ENCODE measurements around the gene TRIM61.
A peak's percentile ranks its signal among the peaks of the same experiment; 100 is the strongest.
"Not testable (repeated sequence)": the region's sequence is repeated elsewhere in the genome, so short reads cannot be mapped to it uniquely, and the experiment has no call there.

TRIM61 gene

GRCh38 chr4:164977243-164978164, at the start of gene TRIM61:
Gene TRIM61 (minus strand): TSS chr4:164977657. CDS start chr4:164970002, 7,655 bp downstream.
- Histone ChIP-seq H3K4me3 (no peak within 1 kb of the TSS), H3K36me3 (replicated peaks) (no peaks in the 10 kb centered on the region), H3K9me3 (no peaks in the 10 kb centered on the region), H3K4me1 (no peaks in the 10 kb centered on the region), H3K27me3 (ENCODE audit: low read depth) (no peaks in the 10 kb centered on the region)
- in situ Hi-C loops (cut with MboI; ENCODE audit: low sequenced_read_pairs): no loop called here
- DNase-seq (ENCODE audit: low spot score in 2 of 2): no peak

- DNase-seq (ENCODE audit: low spot score in 2 of 2); H3K4me1 ChIP-seq; in situ Hi-C loops (cut with MboI; ENCODE audit: low sequenced_read_pairs); H3K27me3 ChIP-seq (ENCODE audit: low read depth); H3K9me3 ChIP-seq; H3K4me3 ChIP-seq; H3K36me3 ChIP-seq (replicated peaks): not testable (repeated sequence)
Measured at GRCh38 chr4:165025782-165026181, 48.3 kb upstream of the TRIM61 start.

- in situ Hi-C loops (cut with MboI; ENCODE audit: low sequenced_read_pairs); H3K4me3 ChIP-seq; H3K36me3 ChIP-seq (replicated peaks); H3K9me3 ChIP-seq; H3K4me1 ChIP-seq; DNase-seq (ENCODE audit: low spot score in 2 of 2); H3K27me3 ChIP-seq (ENCODE audit: low read depth): not testable (repeated sequence)
Measured at GRCh38 chr4:165019995-165020394, 42.5 kb upstream of the TRIM61 start.

- Histone ChIP-seq H3K36me3 (replicated peaks) (no peaks in the 10 kb centered on the region), H3K27me3 (ENCODE audit: low read depth) (no peaks in the 10 kb centered on the region), H3K4me3 (no peak overlapping the region), H3K9me3 (no peaks in the 10 kb centered on the region), H3K4me1 (no peaks in the 10 kb centered on the region)
- in situ Hi-C loops (cut with MboI; ENCODE audit: low sequenced_read_pairs): no loop called here
- peak; percentile 6 to 60 for DNase-seq (ENCODE audit: low spot score in 2 of 2)
Measured at GRCh38 chr4:165016971-165017370, 39.5 kb upstream of the TRIM61 start.

GRCh38 chr4:165013691-165014090, 36.2 kb upstream of the TRIM61 start:
- DNase-seq (ENCODE audit: low spot score in 2 of 2): no peak
- H3K27me3 ChIP-seq (ENCODE audit: low read depth): no peaks in the 10 kb centered on the region
- in situ Hi-C loops (cut with MboI; ENCODE audit: low sequenced_read_pairs): no loop called here
- H3K9me3 ChIP-seq: no peaks in the 10 kb centered on the region
- no peaks in the 10 kb centered on the region for H3K36me3 ChIP-seq (replicated peaks)
- no peaks in the 10 kb centered on the region for H3K4me1 ChIP-seq
- no peak overlapping the region for H3K4me3 ChIP-seq

- no peaks in the 10 kb centered on the region for H3K9me3 ChIP-seq
- H3K4me1 ChIP-seq: no peaks in the 10 kb centered on the region
- in situ Hi-C loops (cut with MboI; ENCODE audit: low sequenced_read_pairs): no loop called here
- DNase-seq (ENCODE audit: low spot score in 2 of 2): no peak
- H3K36me3 ChIP-seq (replicated peaks): no peaks in the 10 kb centered on the region
- H3K27me3 ChIP-seq (ENCODE audit: low read depth): no peaks in the 10 kb centered on the region
- no peak overlapping the region for H3K4me3 ChIP-seq
Measured at GRCh38 chr4:165011403-165011802, 33.9 kb upstream of the TRIM61 start.

- no peak for DNase-seq (ENCODE audit: low spot score in 2 of 2)
- no peaks in the 10 kb centered on the region for H3K27me3 ChIP-seq (ENCODE audit: low read depth)
- no peak overlapping the region for H3K4me3 ChIP-seq
- no peaks in the 10 kb centered on the region for H3K4me1 ChIP-seq
- in situ Hi-C loops (cut with MboI; ENCODE audit: low sequenced_read_pairs): no loop called here
- H3K36me3 ChIP-seq (replicated peaks): no peaks in the 10 kb centered on the region
- H3K9me3 ChIP-seq: no peaks in the 10 kb centered on the region
Measured at GRCh38 chr4:165010991-165011390, 33.5 kb upstream of the TRIM61 start.

GRCh38 chr4:165010487-165010886, 33.0 kb upstream of the TRIM61 start:
- no peak overlapping the region for H3K4me3 ChIP-seq
- in situ Hi-C loops (cut with MboI; ENCODE audit: low sequenced_read_pairs): no loop called here
- no peaks in the 10 kb centered on the region for H3K27me3 ChIP-seq (ENCODE audit: low read depth)
- DNase-seq (ENCODE audit: low spot score in 2 of 2): no peak
- H3K36me3 ChIP-seq (replicated peaks): no peaks in the 10 kb centered on the region
- H3K4me1 ChIP-seq: no peaks in the 10 kb centered on the region
- H3K9me3 ChIP-seq: no peaks in the 10 kb centered on the region

GRCh38 chr4:165009493-165010227, 32.2 kb upstream of the TRIM61 start:
- in situ Hi-C loops (cut with MboI; ENCODE audit: low sequenced_read_pairs): no loop called here
- H3K9me3 ChIP-seq: no peaks in the 10 kb centered on the region
- no peaks in the 10 kb centered on the region for H3K4me1 ChIP-seq
- DNase-seq (ENCODE audit: low spot score in 2 of 2): no peak
- H3K36me3 ChIP-seq (replicated peaks): no peaks in the 10 kb centered on the region
- no peak overlapping the region for H3K4me3 ChIP-seq
- no peaks in the 10 kb centered on the region for H3K27me3 ChIP-seq (ENCODE audit: low read depth)

GRCh38 chr4:165006886-165007285, 29.4 kb upstream of the TRIM61 start:
- H3K4me1 ChIP-seq: peaks cover 9% of the 10 kb centered on the region

GRCh38 chr4:165006456-165006855, 29.0 kb upstream of the TRIM61 start:
- no peaks in the 10 kb centered on the region for H3K9me3 ChIP-seq
- peaks cover 13% of the 10 kb centered on the region for H3K4me1 ChIP-seq
- no peaks in the 10 kb centered on the region for H3K36me3 ChIP-seq (replicated peaks)
- no peaks in the 10 kb centered on the region for H3K27me3 ChIP-seq (ENCODE audit: low read depth)
- no peak overlapping the region for H3K4me3 ChIP-seq
- DNase-seq (ENCODE audit: low spot score in 2 of 2): no peak
- in situ Hi-C loops (cut with MboI; ENCODE audit: low sequenced_read_pairs): no loop called here

More at GRCh38 chr4:165006886-165007285, 29.4 kb upstream of the TRIM61 start:
- in situ Hi-C loops (cut with MboI; ENCODE audit: low sequenced_read_pairs): no loop called here
- DNase-seq (ENCODE audit: low spot score in 2 of 2): no peak
- H3K9me3 ChIP-seq: no peaks in the 10 kb centered on the region
- no peaks in the 10 kb centered on the region for H3K27me3 ChIP-seq (ENCODE audit: low read depth)
- H3K4me3 ChIP-seq: no peak overlapping the region
- no peaks in the 10 kb centered on the region for H3K36me3 ChIP-seq (replicated peaks)

- Histone ChIP-seq H3K4me1 (peaks cover 13% of the 10 kb centered on the region), H3K36me3 (replicated peaks) (no peaks in the 10 kb centered on the region), H3K4me3 (no peak overlapping the region), H3K9me3 (no peaks in the 10 kb centered on the region), H3K27me3 (ENCODE audit: low read depth) (no peaks in the 10 kb centered on the region)
- no peak for DNase-seq (ENCODE audit: low spot score in 2 of 2)
- in situ Hi-C loops (cut with MboI; ENCODE audit: low sequenced_read_pairs): no loop called here
Measured at GRCh38 chr4:165005352-165005925, 28.0 kb upstream of the TRIM61 start.

GRCh38 chr4:165001957-165002356, 24.5 kb upstream of the TRIM61 start:
- H3K36me3 ChIP-seq (replicated peaks); H3K27me3 ChIP-seq (ENCODE audit: low read depth); H3K4me3 ChIP-seq; H3K9me3 ChIP-seq; in situ Hi-C loops (cut with MboI; ENCODE audit: low sequenced_read_pairs): not testable (repeated sequence)
- H3K4me1 ChIP-seq: peaks cover 20% of the 10 kb centered on the region
- peak; percentile 16 to 51 for DNase-seq (ENCODE audit: low spot score in 2 of 2)

All from HAP-1 (cell line).